K562 (cell line): ENCODE measurements around the gene MAP1LC3B2. TPM values are rescaled to one million over a fixed set of nuclear protein-coding genes. Genes with fewer than 3 reads are reported as not detected.

Experiments used
- ATAC-seq: fragments of 200-7000 bp; cut with Tn5 transposase; 3 replicates; pipeline ENCODE4 v1.9.1; 2020; ENCODE audit warnings: moderate library complexity
- BruUV-seq: library from RNA; stranded (reverse); fragments of 400-500 nt; replicated peaks from 2 replicates; lab custom pipeline; 2021; lab: Mats Ljungman, UMichigan
- CTCF ChIA-PET: fragments of 300-600 bp; formaldehyde crosslinking; extraction: SDS; loops from one replicate; lab custom pipeline; 2021; ENCODE audit warnings: low intra/inter-chr PET ratio; lab: Yijun Ruan, JAX
- POLR2A ChIA-PET: fragments of 300-600, 350-650 bp; sonication (Branson Sonifier 250); formaldehyde crosslinking; extraction: SDS; loops from one replicate; lab custom pipeline; 2021; ENCODE audit warnings: antibody characterized with exemption, inconsistent platforms; lab: Yijun Ruan, JAX
- DNase-seq, 4 experiments: peaks; one replicate each; pipeline versions ENCODE4 v3.0.0 to v3.0.0-alpha.2; 2011 to 2018; ENCODE audit warnings: low spot score in 3 of 4, mixed read lengths in 3 of 4; ENCODE audit errors: extremely low read depth in 1 of 4
- FAIRE-seq: peaks from 2 replicates; lab custom pipeline; 2011; peaks lifted over from hg19 to GRCh38; lab: Jason Lieb, UNC
- H2AFZ ChIP-seq: 2 replicates; pipeline ENCODE4 v1.6.0; 2011; ENCODE audit warnings: low read depth, low read length, control low read depth, inconsistent platforms
- H3K27ac ChIP-seq: fragments of 200-600 bp; 3 replicates; pipeline ENCODE4 v1.8.0; 2011; ENCODE audit warnings: low read depth, mild to moderate bottlenecking, control low read depth, inconsistent platforms, low read length, moderate library complexity, mixed read lengths; ENCODE audit errors: extremely low read depth
- H3K27me3 ChIP-seq, 2 experiments: fragments of 300-600 bp in 1 of 2; 2 replicates in 1 of 2; 3 replicates in 1 of 2; pipeline versions ENCODE4 v1.6.0 to v1.8.0; 2011; ENCODE audit warnings: inconsistent platforms in 2 of 2, low read length in 2 of 2, mild to moderate bottlenecking in 1 of 2, mixed read lengths in 1 of 2, moderate library complexity in 1 of 2; ENCODE audit not compliant: control insufficient read depth in 2 of 2, insufficient read depth in 2 of 2
- H3K36me3 ChIP-seq: fragments of 300-600 bp; 3 replicates; pipeline ENCODE4 v1.8.0; 2011; ENCODE audit warnings: mild to moderate bottlenecking, low read length, inconsistent platforms; ENCODE audit not compliant: control insufficient read depth, insufficient read depth
- H3K4me1 ChIP-seq, 2 experiments: fragments of 200-600 bp in 1 of 2; replicated peaks in 1 of 2; 2 replicates in 1 of 2; 3 replicates in 1 of 2; pipeline versions ENCODE4 v1.5.1 to v1.8.0; 2011; ENCODE audit warnings: inconsistent platforms in 2 of 2, low read length in 2 of 2, mild to moderate bottlenecking in 1 of 2, mixed read lengths in 1 of 2, moderate library complexity in 1 of 2; ENCODE audit not compliant: control insufficient read depth in 2 of 2, insufficient read depth in 2 of 2
- H3K4me2 ChIP-seq: 2 replicates; pipeline ENCODE4 v1.6.1; 2011; ENCODE audit warnings: low read length, control low read depth, inconsistent platforms, mixed read lengths; ENCODE audit not compliant: insufficient read depth
- H3K4me3 ChIP-seq: fragments of 200-600 bp; sonication (generic), shearing (Covaris generic); 2 replicates; pipeline ENCODE4 v1.5.1; 2016; ENCODE audit warnings: control low read depth, inconsistent platforms
- H3K79me2 ChIP-seq: fragments of 200-600 bp; 3 replicates; pipeline ENCODE4 v1.8.0; 2011; ENCODE audit warnings: low read length, inconsistent platforms; ENCODE audit not compliant: control insufficient read depth, insufficient read depth
- H3K9ac ChIP-seq, 2 experiments: 2 replicates each; pipeline versions ENCODE4 v1.6.0 to v1.6.1; 2011; ENCODE audit warnings: low read depth in 2 of 2, low read length in 2 of 2, control low read depth in 1 of 2, inconsistent platforms in 1 of 2, mild to moderate bottlenecking in 1 of 2, mixed read lengths in 1 of 2; ENCODE audit not compliant: insufficient read depth in 1 of 2
- H3K9me1 ChIP-seq: one replicate; pipeline ENCODE4 v1.6.0; 2011; ENCODE audit warnings: inconsistent platforms, mild to moderate bottlenecking, low read length, moderate library complexity; ENCODE audit not compliant: control insufficient read depth, insufficient read depth
- H3K9me3 ChIP-seq: replicated peaks from 2 replicates; pipeline ENCODE4 v1.5.1; 2011; ENCODE audit warnings: low read depth, low read length, inconsistent platforms; ENCODE audit not compliant: control insufficient read depth, insufficient read depth
- H4K20me1 ChIP-seq: replicated peaks from 2 replicates; pipeline ENCODE4 v1.6.1; 2011; ENCODE audit warnings: low read length, inconsistent platforms, mixed read lengths; ENCODE audit not compliant: control insufficient read depth, insufficient read depth
- ATF7 ChIP-seq: fragments of 450-650 bp; IDR thresholded peaks from 2 replicates; pipeline ENCODE4 v1.7.1; 2014; ENCODE audit warnings: mild to moderate bottlenecking, moderate library complexity
- BMI1 ChIP-seq: fragments of 150-350 bp; IDR thresholded peaks from 2 replicates; pipeline ENCODE4 v1.6.1; 2014; ENCODE audit warnings: low read length
- FUS ChIP-seq: fragments of 200-400 bp; formaldehyde crosslinking; optimal IDR thresholded peaks from 2 replicates; pipeline ENCODE3; 2017; ENCODE audit warnings: low read depth, low read length
- MEF2A ChIP-seq: IDR thresholded peaks from 2 replicates; pipeline ENCODE4 v1.6.1; 2011; ENCODE audit warnings: low read depth, mild to moderate bottlenecking, low read length, moderate library complexity; ENCODE audit not compliant: control insufficient read depth
- PYGO2 ChIP-seq: fragments of 450-650 bp; IDR thresholded peaks from 2 replicates; pipeline ENCODE4 v1.6.1; 2016; ENCODE audit warnings: mild to moderate bottlenecking, missing genetic modification characterization, moderate library complexity, missing compliant biosample characterization
- ZBTB34 ChIP-seq: fragments of 250-450 bp; sonication (Bioruptor Pico); IDR thresholded peaks from 2 replicates; pipeline ENCODE4 v1.8.0; 2021; ENCODE audit warnings: mild to moderate bottlenecking, moderate library complexity
- ZNF311 ChIP-seq: fragments of 250-450 bp; sonication (Bioruptor Pico); IDR thresholded peaks from 2 replicates; pipeline ENCODE4 v1.4.0; 2020; ENCODE audit warnings: mild to moderate bottlenecking, moderate library complexity
- ZNF354B ChIP-seq: fragments of 250-450 bp; sonication (Bioruptor Pico); IDR thresholded peaks from 2 replicates; pipeline ENCODE4 v1.4.0; 2020
- WGBS: fragments of 100-300 bp; shearing (Covaris generic); methylation state at CpG from one replicate; pipeline ENCODE4 v1.1.6; 2016; ENCODE audit warnings: low coverage, mixed read lengths; ENCODE audit not compliant: insufficient coverage; ENCODE audit errors: missing lambda C conversion rate; 5-methylcytosine and 5-hydroxymethylcytosine counted together
- in situ Hi-C: fragments of 300-500 bp; cut with MboI; formaldehyde crosslinking; loops from 4 replicates; pipeline ENCODE4 v1.15.0; 2018; ENCODE audit warnings: inconsistent platforms, mixed read lengths
- intact Hi-C: fragments of 100-400 bp; cut with micrococcal nuclease; formaldehyde crosslinking; loops from 2 replicates; pipeline ENCODE4 v1.14.2; 2022
- polyA plus RNA-seq, 8 experiments: library from polyadenylated mRNA; depleted of rRNA in 4 of 8; stranded (reverse) in 5 of 8; unstranded in 3 of 8; fragments of >200 nt; fragmentation: Nextera tagmentation in 2 of 8; fragmentation: Illumina TruSeq in 1 of 8; extraction: Ambion mirVana in 2 of 8; extraction: Trizol in 1 of 8; gene quantifications; 2 replicates each; pipeline versions ENCODE4 v1.2.1 to v1.2.3, GENCODE V29; 2011 to 2014; ENCODE audit warnings: inconsistent platforms in 1 of 8, missing spikeins in 1 of 8
- total RNA-seq, 7 experiments: library from RNA; depleted of rRNA in 6 of 7; stranded (reverse); fragments of >200 nt in 6 of 7; fragmentation: Illumina TruSeq in 2 of 7; extraction: Trizol in 2 of 7; gene quantifications; 2 replicates each; pipeline versions ENCODE4 v1.2.1 to v1.2.3, GENCODE V29; 2011 to 2021; ENCODE audit warnings: low replicate concordance in 1 of 7
- TF ChIP-seq, protein P1 (sequence below): sonication (generic); formaldehyde crosslinking; IDR thresholded peaks from 2 replicates; pipeline ENCODE4 v1.9.0; 2022; ENCODE audit warnings: mild to moderate bottlenecking, missing genetic modification reagents
- TF ChIP-seq, protein P2 (sequence below): sonication (generic); formaldehyde crosslinking; IDR thresholded peaks from 2 replicates; pipeline ENCODE4 v1.8.0; 2023; ENCODE audit warnings: mild to moderate bottlenecking, missing genetic modification reagents

MAP1LC3B2 gene
- total and polyA plus RNA-seq, 9 of the 15 experiments (the other 6 are each of a cell fraction or from before 2014, with no cell fraction given): 0.53 to 2.8 (median 0.76) TPM; not detected in 2

DNA sequence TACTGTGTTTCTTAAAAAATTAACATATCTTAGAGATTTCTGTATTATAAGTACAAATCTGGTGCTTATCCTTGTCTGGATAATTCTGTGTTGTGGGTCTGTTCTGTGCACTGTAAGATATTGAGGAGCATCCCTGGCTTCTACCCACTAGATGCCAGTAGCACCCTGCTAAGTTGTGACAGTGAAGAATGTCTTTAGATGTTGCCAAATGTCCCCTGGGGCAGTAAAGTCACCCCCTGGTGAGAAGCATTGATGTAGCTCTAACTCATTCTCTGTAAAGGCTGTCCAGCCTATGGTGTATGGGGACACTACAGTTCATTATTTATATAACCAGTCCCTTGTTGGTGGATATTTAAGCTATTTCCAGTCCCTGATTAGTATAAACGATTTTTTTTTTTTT lies 31.4 kb downstream of the MAP1LC3B2 start (continued):
- TF ChIP-seq ZNF354B (CRISPR knock-in tag): no peak
- no peak for TF ChIP-seq PYGO2 (tag)
- no peak for TF ChIP-seq FUS
- no peak for TF ChIP-seq ZNF311 (CRISPR knock-in tag)
- TF ChIP-seq MEF2A: no peak
- TF ChIP-seq BMI1: no peak
- TF ChIP-seq, protein P1, sequence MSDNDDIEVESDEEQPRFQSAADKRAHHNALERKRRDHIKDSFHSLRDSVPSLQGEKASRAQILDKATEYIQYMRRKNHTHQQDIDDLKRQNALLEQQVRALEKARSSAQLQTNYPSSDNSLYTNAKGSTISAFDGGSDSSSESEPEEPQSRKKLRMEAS (CRISPR knock-in tag): no peak
- no peak for TF ChIP-seq ZBTB34 (CRISPR knock-in tag)

DNA sequence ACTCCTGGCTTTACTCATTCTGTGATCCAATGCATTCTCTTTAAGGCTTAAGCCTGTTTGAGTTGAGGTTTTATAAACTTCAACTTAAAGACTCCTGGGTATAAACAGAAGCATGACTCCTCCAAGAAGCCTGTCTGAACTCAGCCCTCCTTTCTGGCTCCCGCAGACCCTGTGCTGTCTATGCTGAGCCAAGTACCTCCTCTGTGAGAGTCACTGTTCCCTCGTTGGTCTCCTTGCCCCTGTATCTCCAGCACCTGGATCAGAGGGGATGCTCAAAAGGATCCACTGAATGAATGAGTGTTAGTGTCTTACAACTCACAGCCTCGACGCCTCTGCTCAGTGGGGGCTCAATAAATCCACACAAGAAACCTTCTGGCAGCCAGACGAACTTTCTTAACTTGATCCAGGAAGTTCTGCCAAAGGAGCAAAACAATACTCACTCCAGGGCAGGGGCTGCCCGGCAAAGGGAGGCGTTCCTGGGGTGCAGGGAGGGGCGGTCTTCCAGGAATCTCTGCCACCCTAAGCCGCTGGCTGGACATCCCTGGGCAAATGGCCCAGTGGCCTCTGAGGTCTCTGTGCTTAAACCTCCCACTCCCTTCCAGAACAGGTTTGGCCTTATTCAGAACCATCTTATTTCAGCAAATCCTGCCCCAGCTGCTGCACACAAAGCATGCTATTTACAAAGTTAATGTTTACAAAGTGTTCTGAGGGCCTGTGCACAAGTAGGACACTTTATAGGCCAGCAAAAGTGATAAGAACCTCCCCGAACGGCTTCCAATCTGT lies 32.9 kb downstream of the MAP1LC3B2 start:
- ATAC-seq (peak; percentile 46), FAIRE-seq (no peak), DNase-seq (no peak)
- Histone ChIP-seq H3K9ac (peak overlapping the region; percentile 8 to 69; a peak in 1 of 4 replicates), H3K27me3 (no peaks in the 10 kb centered on the region), H3K9me3 (no peaks in the 10 kb centered on the region), H3K27ac (peak overlapping the region; percentile 36; the same call in 1 of the 3 replicates), H3K4me1 (peaks cover 14 to 18% of the 10 kb centered on the region in 2 experiments), H3K4me3 (no peak overlapping the region), H2AFZ (peak overlapping the region; percentile 86), H3K9me1 (no peaks in the 10 kb centered on the region), H3K79me2 (no peaks in the 10 kb centered on the region), H4K20me1 (no peaks in the 10 kb centered on the region), H3K4me2 (no peak overlapping the region), H3K36me3 (no peaks in the 10 kb centered on the region)
- ChIA-PET POLR2A (no interaction called here), CTCF (no interaction called here)
- WGBS: 46% methylated on average over 11 of the region's 11 CpGs
- TF ChIP-seq ATF7: peak; percentile 4; the same call in 1 of the 2 replicates
- TF ChIP-seq, protein P2, sequence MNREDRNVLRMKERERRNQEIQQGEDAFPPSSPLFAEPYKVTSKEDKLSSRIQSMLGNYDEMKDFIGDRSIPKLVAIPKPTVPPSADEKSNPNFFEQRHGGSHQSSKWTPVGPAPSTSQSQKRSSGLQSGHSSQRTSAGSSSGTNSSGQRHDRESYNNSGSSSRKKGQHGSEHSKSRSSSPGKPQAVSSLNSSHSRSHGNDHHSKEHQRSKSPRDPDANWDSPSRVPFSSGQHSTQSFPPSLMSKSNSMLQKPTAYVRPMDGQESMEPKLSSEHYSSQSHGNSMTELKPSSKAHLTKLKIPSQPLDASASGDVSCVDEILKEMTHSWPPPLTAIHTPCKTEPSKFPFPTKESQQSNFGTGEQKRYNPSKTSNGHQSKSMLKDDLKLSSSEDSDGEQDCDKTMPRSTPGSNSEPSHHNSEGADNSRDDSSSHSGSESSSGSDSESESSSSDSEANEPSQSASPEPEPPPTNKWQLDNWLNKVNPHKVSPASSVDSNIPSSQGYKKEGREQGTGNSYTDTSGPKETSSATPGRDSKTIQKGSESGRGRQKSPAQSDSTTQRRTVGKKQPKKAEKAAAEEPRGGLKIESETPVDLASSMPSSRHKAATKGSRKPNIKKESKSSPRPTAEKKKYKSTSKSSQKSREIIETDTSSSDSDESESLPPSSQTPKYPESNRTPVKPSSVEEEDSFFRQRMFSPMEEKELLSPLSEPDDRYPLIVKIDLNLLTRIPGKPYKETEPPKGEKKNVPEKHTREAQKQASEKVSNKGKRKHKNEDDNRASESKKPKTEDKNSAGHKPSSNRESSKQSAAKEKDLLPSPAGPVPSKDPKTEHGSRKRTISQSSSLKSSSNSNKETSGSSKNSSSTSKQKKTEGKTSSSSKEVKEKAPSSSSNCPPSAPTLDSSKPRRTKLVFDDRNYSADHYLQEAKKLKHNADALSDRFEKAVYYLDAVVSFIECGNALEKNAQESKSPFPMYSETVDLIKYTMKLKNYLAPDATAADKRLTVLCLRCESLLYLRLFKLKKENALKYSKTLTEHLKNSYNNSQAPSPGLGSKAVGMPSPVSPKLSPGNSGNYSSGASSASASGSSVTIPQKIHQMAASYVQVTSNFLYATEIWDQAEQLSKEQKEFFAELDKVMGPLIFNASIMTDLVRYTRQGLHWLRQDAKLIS (CRISPR knock-in tag): no peak
- in situ Hi-C loops (no loop called here), intact Hi-C loops (loop anchor here (10.0 kb wide), 1 partner anchor 597 kb away; no protein-coding TSS in a partner anchor)
- BruUV-seq: no TSS peak
